ENCODE measurements around the gene APLP2. TPM values are rescaled to one million over a fixed set of nuclear protein-coding genes. Genes with fewer than 3 reads are reported as not detected.

The APLP2 gene
- total and polyA plus RNA-seq, 2 of the 4 experiments (the other 2 are of a cell fraction), result 127 to 235 TPM

DNA sequence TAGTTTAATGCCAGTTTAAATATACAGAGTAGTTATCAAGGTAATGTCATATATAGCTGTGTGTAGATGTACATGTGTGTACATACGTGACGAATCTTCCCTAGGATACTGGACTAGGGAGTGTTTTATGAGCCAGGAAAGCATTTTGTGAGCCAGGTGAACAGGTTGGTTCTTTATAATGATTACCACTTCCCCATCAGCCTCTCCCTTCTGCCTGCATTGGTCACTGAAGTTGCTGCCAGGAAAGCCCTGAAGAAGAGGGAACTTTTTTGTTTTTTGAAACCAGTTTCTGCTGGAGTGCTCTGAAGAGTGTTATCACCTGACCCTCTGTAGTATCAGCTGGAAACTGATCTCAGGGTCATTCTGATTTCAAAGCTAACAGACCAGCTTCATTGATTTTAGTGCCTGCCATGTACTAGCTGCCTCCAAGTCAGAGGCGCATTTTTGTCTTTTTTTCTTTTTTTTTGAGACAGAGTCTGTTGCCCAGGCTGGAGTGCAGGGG, 75.7 kb downstream of the APLP2 start:
- Histone ChIP-seq H3K27ac (ENCODE audit: insufficient read depth, low read length) (no peak overlapping the region), H3K23ac (ENCODE audit: low read depth, low read length) (no peak overlapping the region), H2BK20ac (ENCODE audit: low read depth, low read length) (no peak overlapping the region), H2BK120ac (ENCODE audit: low read depth, low read length) (no peak overlapping the region), H4K8ac (ENCODE audit: low read depth in 2 of 2, low read length in 2 of 2) (no peak overlapping the region), H4K5ac (ENCODE audit: low read depth, low read length) (no peak overlapping the region), H2AK9ac (replicated peaks; ENCODE audit: low read depth, low read length, poor library complexity) (no peak overlapping the region), H3K4ac (ENCODE audit: low read depth, low read length) (no peak overlapping the region), H4K91ac (ENCODE audit: insufficient read depth, low read depth, low read length) (no peak overlapping the region), H3K27me3 (ENCODE audit: control insufficient read depth, insufficient read depth, low read length) (no peaks in the 10 kb centered on the region), H2AK5ac (ENCODE audit: low read depth, low read length) (no peak overlapping the region), H3K4me2 (ENCODE audit: low read depth, low read length) (no peak overlapping the region), H3K4me1 (ENCODE audit: control insufficient read depth, insufficient read depth, low read length) (peaks cover 3% of the 10 kb centered on the region; the same call in 1 of the 2 replicates), H3K79me1 (ENCODE audit: low read depth in 1 of 2, low read length in 2 of 2) (no peaks in the 10 kb centered on the region), H3K18ac (ENCODE audit: low read depth, low read length) (no peak overlapping the region), H3K14ac (replicated peaks; ENCODE audit: low read depth, low read length) (no peak overlapping the region), H3K4me3 (ENCODE audit: insufficient read depth, low read depth, low read length) (no peak overlapping the region), H2AFZ (replicated peaks; ENCODE audit: low read length, poor library complexity) (no peak overlapping the region), H3K9me3 (ENCODE audit: control insufficient read depth, insufficient read depth, low read length) (no peaks in the 10 kb centered on the region), H3K9ac (ENCODE audit: low read depth, low read length) (no peak overlapping the region), H4K20me1 (ENCODE audit: insufficient read depth, low read length) (no peaks in the 10 kb centered on the region), H3K9me1 (ENCODE audit: insufficient read depth, low read length) (no peaks in the 10 kb centered on the region), H3K36me3 (ENCODE audit: control insufficient read depth, insufficient read depth, low read length) (peaks cover 25% of the 10 kb centered on the region), H2BK15ac (ENCODE audit: low read depth, low read length) (no peak overlapping the region), H3K56ac (ENCODE audit: extremely low read depth, insufficient read depth, low read length) (no peak overlapping the region), H2BK5ac (ENCODE audit: low read depth, low read length, poor library complexity, severe bottlenecking) (no peak overlapping the region)
- in situ Hi-C loops (cut with MboI; ENCODE audit: low sequenced_read_pairs) (no loop called here), intact Hi-C loops (cut with micrococcal nuclease) (no loop called here), dilution Hi-C loops (cut with HindIII; ENCODE audit: low sequenced_read_pairs, unreplicated experiment) (loop anchor here (25.0 kb wide), 1 partner anchor 208 kb away; no protein-coding TSS in a partner anchor)
- ATAC-seq (ENCODE audit: low read depth), result no peak
- no TSS peak for BruUV-seq (replicated peaks)
- ChIA-PET CTCF (interaction anchor here (1.1 to 1.4 kb wide), 2 partner anchors 13 to 222 kb away, joined by 3 to 4 read pairs; no protein-coding TSS in a partner anchor), POLR2A (ENCODE audit: unreplicated experiment) (no interaction called here)
- TF ChIP-seq MXI1 (IDR thresholded peaks at IDR 0.05; ENCODE audit: borderline replicate concordance, low read depth, low read length), result no peak
- no peak for TF ChIP-seq RCOR1 (IDR thresholded peaks at IDR 0.05; ENCODE audit: insufficient replicate concordance, low read length)
- no peak for TF ChIP-seq RFX5 (IDR thresholded peaks at IDR 0.05; ENCODE audit: low read depth, low read length)
- TF ChIP-seq, protein P1, sequence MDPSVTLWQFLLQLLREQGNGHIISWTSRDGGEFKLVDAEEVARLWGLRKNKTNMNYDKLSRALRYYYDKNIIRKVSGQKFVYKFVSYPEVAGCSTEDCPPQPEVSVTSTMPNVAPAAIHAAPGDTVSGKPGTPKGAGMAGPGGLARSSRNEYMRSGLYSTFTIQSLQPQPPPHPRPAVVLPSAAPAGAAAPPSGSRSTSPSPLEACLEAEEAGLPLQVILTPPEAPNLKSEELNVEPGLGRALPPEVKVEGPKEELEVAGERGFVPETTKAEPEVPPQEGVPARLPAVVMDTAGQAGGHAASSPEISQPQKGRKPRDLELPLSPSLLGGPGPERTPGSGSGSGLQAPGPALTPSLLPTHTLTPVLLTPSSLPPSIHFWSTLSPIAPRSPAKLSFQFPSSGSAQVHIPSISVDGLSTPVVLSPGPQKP (IDR thresholded peaks at IDR 0.05; ENCODE audit: borderline replicate concordance, low read depth, low read length), result no peak
- TF ChIP-seq BHLHE40 (IDR thresholded peaks at IDR 0.05; ENCODE audit: low read depth, low read length), result no peak
- TF ChIP-seq MAZ (IDR thresholded peaks at IDR 0.05; ENCODE audit: borderline replicate concordance, low read depth, low read length), result no peak
- no peak for TF ChIP-seq MAFK (IDR thresholded peaks at IDR 0.05; ENCODE audit: low read depth, low read length)
- no peak for TF ChIP-seq POLR2A (IDR thresholded peaks at IDR 0.05; ENCODE audit: low read depth, low read length)
- no peak for TF ChIP-seq SMC3 (IDR thresholded peaks at IDR 0.05; ENCODE audit: low read depth, low read length)
- TF ChIP-seq, protein P2, sequence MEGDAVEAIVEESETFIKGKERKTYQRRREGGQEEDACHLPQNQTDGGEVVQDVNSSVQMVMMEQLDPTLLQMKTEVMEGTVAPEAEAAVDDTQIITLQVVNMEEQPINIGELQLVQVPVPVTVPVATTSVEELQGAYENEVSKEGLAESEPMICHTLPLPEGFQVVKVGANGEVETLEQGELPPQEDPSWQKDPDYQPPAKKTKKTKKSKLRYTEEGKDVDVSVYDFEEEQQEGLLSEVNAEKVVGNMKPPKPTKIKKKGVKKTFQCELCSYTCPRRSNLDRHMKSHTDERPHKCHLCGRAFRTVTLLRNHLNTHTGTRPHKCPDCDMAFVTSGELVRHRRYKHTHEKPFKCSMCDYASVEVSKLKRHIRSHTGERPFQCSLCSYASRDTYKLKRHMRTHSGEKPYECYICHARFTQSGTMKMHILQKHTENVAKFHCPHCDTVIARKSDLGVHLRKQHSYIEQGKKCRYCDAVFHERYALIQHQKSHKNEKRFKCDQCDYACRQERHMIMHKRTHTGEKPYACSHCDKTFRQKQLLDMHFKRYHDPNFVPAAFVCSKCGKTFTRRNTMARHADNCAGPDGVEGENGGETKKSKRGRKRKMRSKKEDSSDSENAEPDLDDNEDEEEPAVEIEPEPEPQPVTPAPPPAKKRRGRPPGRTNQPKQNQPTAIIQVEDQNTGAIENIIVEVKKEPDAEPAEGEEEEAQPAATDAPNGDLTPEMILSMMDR (conservative IDR thresholded peaks at IDR 0.05; ENCODE audit: low read depth, low read length), result no peak
- no peak for DNase-seq
- 100% methylated on average over 3 of the region's 3 CpGs; no CpG with 5 or more reads in 1 of the 2 experiments for WGBS, 2 experiments (ENCODE audit: extremely low coverage in 2 of 2, insufficient read length in 1 of 2)
